Muscle of back (tissue), 11 donors: ENCODE measurements around the gene FCN3. TPM values are rescaled to one million over a fixed set of nuclear protein-coding genes. Genes with fewer than 3 reads are reported as not detected.
A peak's percentile ranks its signal among the peaks of the same experiment; 100 is the strongest.

Source experiments
- DNase-seq, 3 donors: peaks; one replicate each; pipeline versions ENCODE4 v3.0.0 to v3.0.0-alpha.2; 2013
- polyA plus RNA-seq, 10 donors: library from polyadenylated mRNA; unstranded; fragments of 120-200 nt; gene quantifications; one replicate each; pipeline ENCODE4 v1.2.1, GENCODE V29; 2013; ENCODE audit not compliant: insufficient read length in 10 of 10

FCN3 gene
- polyA plus RNA-seq, 10 donors = 0.25 to 0.99 (median 0.45) TPM; not detected in 1

GRCh38 chr1:27359822-27360158, 14.8 kb downstream of the FCN3 start:
- no peak for DNase-seq

- no peak for DNase-seq
These were observed 15.7 kb downstream of the FCN3 start for GRCh38 chr1:27358928-27359313.

- DNase-seq = no peak
These were observed 16.3 kb downstream of the FCN3 start for GRCh38 chr1:27358038-27358927.

GRCh38 chr1:27357281-27358037, 17.2 kb downstream of the FCN3 start:
- DNase-seq = peak; percentile 26 to 88 (median 79)

GRCh38 chr1:27356619-27357280, 17.9 kb downstream of the FCN3 start:
- DNase-seq = no peak

GRCh38 chr1:27356277-27356618, 18.4 kb downstream of the FCN3 start:
- no peak for DNase-seq

GRCh38 chr1:27355683-27356082, 18.9 kb downstream of the FCN3 start:
- no peak for DNase-seq

GRCh38 chr1:27353629-27354028, 21.0 kb downstream of the FCN3 start:
- DNase-seq = no peak

- no peak for DNase-seq
These were observed 21.5 kb downstream of the FCN3 start for GRCh38 chr1:27353166-27353565.

GRCh38 chr1:27351541-27352107, 23.0 kb downstream of the FCN3 start:
- no peak for DNase-seq

- DNase-seq = peak in 1 of 3 donors; percentile 73
These were observed 23.7 kb downstream of the FCN3 start for GRCh38 chr1:27350663-27351540.

- peak; percentile 42 to 87 (median 67) for DNase-seq
These were observed 24.6 kb downstream of the FCN3 start for GRCh38 chr1:27349784-27350662.

GRCh38 chr1:27348861-27349783, 25.5 kb downstream of the FCN3 start:
- DNase-seq = no peak

- no peak for DNase-seq
These were observed 27.5 kb downstream of the FCN3 start for GRCh38 chr1:27346991-27347624.

GRCh38 chr1:27346357-27346756, 28.3 kb downstream of the FCN3 start:
- no peak for DNase-seq

GRCh38 chr1:27345272-27345671, 29.4 kb downstream of the FCN3 start:
- DNase-seq = no peak

- no peak for DNase-seq
These were observed 31.0 kb downstream of the FCN3 start for GRCh38 chr1:27343639-27344025.

GRCh38 chr1:27342778-27343638, 31.6 kb downstream of the FCN3 start:
- no peak for DNase-seq
